ENCODE measurements around the gene LONP2. TPM values are rescaled to one million over a fixed set of nuclear protein-coding genes. Genes with fewer than 3 reads are reported as not detected.

Gene LONP2
- total RNA-seq, 1 experiment from 2014 or later, result 46.8 TPM

- no peak for DNase-seq (ENCODE audit: low read depth, low spot score)
- peak within 1 kb of the TSS; percentile 99; the same call in 1 of the 2 replicates for H3K4me2 ChIP-seq (ENCODE audit: low read length)
- CTCF ChIA-PET, result interaction anchor here (1.6 kb wide), 1 partner anchor 16 kb away, joined by 6 read pairs; no protein-coding TSS in a partner anchor
- RAD21 ChIA-PET (ENCODE audit: low non-redundant PET in 1 of 2, low total read pairs in 2 of 2, uncharacterized antibody in 2 of 2, unreplicated experiment in 2 of 2), result no interaction called here
- H3K4me1 ChIP-seq (ENCODE audit: control insufficient read depth in 1 of 2, insufficient read depth in 2 of 2, low read length in 2 of 2), result peaks cover 15 to 20% of the 10 kb centered on the region in 2 experiments
- no peak within 1 kb of the TSS for H3K4me3 ChIP-seq (replicated peaks in 1 of 2; ENCODE audit: low read depth in 1 of 2, low read length in 2 of 2)
- H3K79me2 ChIP-seq (ENCODE audit: insufficient read depth, low read length), result peaks cover 75% of the 10 kb centered on the region
- H3K9me3 ChIP-seq (ENCODE audit: control insufficient read depth in 1 of 2, insufficient read depth in 1 of 2, low read depth in 1 of 2, low read length in 2 of 2), result no peaks in the 10 kb centered on the region
- no peaks in the 10 kb centered on the region for H3K9me2 ChIP-seq (ENCODE audit: insufficient read depth)
- no peaks in the 10 kb centered on the region for H3K27me3 ChIP-seq (ENCODE audit: insufficient read depth, low read length)
- TF ChIP-seq EZH2phosphoT487 (IDR thresholded peaks at IDR 0.05; ENCODE audit: borderline replicate concordance) (no peak), EGR1 (IDR thresholded peaks at IDR 0.05; ENCODE audit: low read depth) (no peak), SIN3A (IDR thresholded peaks at IDR 0.05; ENCODE audit: low read depth) (no peak), ZNF274 (IDR thresholded peaks at IDR 0.05; ENCODE audit: low read depth, low read length) (no peak), ZBTB33 (IDR thresholded peaks at IDR 0.05; ENCODE audit: extremely low read depth, insufficient replicate concordance, low read length) (no peak), ATF3 (IDR thresholded peaks at IDR 0.05) (no peak), POLR2AphosphoS5 (IDR thresholded peaks at IDR 0.05; ENCODE audit: low read depth, low read length) (no peak), SP1 (IDR thresholded peaks at IDR 0.05; ENCODE audit: low read depth) (no peak), SRF (IDR thresholded peaks at IDR 0.05; ENCODE audit: low read depth) (no peak), EZH2 (IDR thresholded peaks at IDR 0.05) (no peak), POLR2A (IDR thresholded peaks at IDR 0.05; ENCODE audit: borderline replicate concordance, extremely low read depth, insufficient read depth, insufficient read length) (no peak), ELF1 (IDR thresholded peaks at IDR 0.05; ENCODE audit: borderline replicate concordance, low read depth) (no peak), ZFX (IDR thresholded peaks at IDR 0.05) (no peak), JUND (IDR thresholded peaks at IDR 0.05) (no peak), FOSL1 (IDR thresholded peaks at IDR 0.05; ENCODE audit: low read depth) (no peak), TCF7L2 (IDR thresholded peaks at IDR 0.05; ENCODE audit: borderline replicate concordance, extremely low read depth, insufficient read depth, insufficient read length) (no peak), CEBPB (IDR thresholded peaks at IDR 0.05; ENCODE audit: low read depth) (no peak)
- TF ChIP-seq, protein P1, sequence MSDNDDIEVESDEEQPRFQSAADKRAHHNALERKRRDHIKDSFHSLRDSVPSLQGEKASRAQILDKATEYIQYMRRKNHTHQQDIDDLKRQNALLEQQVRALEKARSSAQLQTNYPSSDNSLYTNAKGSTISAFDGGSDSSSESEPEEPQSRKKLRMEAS (IDR thresholded peaks at IDR 0.05), result no peak
- TF ChIP-seq, protein P2, sequence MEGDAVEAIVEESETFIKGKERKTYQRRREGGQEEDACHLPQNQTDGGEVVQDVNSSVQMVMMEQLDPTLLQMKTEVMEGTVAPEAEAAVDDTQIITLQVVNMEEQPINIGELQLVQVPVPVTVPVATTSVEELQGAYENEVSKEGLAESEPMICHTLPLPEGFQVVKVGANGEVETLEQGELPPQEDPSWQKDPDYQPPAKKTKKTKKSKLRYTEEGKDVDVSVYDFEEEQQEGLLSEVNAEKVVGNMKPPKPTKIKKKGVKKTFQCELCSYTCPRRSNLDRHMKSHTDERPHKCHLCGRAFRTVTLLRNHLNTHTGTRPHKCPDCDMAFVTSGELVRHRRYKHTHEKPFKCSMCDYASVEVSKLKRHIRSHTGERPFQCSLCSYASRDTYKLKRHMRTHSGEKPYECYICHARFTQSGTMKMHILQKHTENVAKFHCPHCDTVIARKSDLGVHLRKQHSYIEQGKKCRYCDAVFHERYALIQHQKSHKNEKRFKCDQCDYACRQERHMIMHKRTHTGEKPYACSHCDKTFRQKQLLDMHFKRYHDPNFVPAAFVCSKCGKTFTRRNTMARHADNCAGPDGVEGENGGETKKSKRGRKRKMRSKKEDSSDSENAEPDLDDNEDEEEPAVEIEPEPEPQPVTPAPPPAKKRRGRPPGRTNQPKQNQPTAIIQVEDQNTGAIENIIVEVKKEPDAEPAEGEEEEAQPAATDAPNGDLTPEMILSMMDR (IDR thresholded peaks at IDR 0.05 in 2 of 3, conservative IDR thresholded peaks at IDR 0.05 in 1 of 3; ENCODE audit: borderline replicate concordance in 1 of 3, insufficient read depth in 1 of 3, low read depth in 2 of 3, low read length in 2 of 3), result no peak
- 0 out of 2 replicates have a peak, but pooled peaks cover 4% of the 10 kb centered on the region for H4K20me1 ChIP-seq (ENCODE audit: insufficient read depth)
- H3K9ac ChIP-seq (ENCODE audit: low read length), result no peak within 1 kb of the TSS
- H3K36me3 ChIP-seq (ENCODE audit: control insufficient read depth in 1 of 2, insufficient read depth in 2 of 2, low read length in 2 of 2), result 0 out of 4 replicates have a peak, but pooled peaks cover 0 to 2% of the 10 kb centered on the region in 2 experiments
- no TSS peak for BruUV-seq (replicated peaks)
- H3K27ac ChIP-seq (ENCODE audit: low read depth, low read length), result no peak within 1 kb of the TSS
- POLR2A ChIA-PET, result no interaction called here
- ATAC-seq, result no peak
- intact Hi-C loops (cut with micrococcal nuclease), result loop anchor here (5.0 kb wide), 1 partner anchor 365 kb away; the partner anchor contains the start of gene N4BP1
- no peak within 1 kb of the TSS for H2AFZ ChIP-seq (ENCODE audit: low read depth, low read length, poor library complexity, severe bottlenecking)
Observed at GRCh38 chr16:48247311-48247710, 3.2 kb downstream of the LONP2 start, which contains the start of gene ABCC11. Gene ABCC11, minus strand, starts transcription at chr16:48247539. Its CDS starts 15,618 bp downstream, at chr16:48231921.

All from HCT116 (cell line).